Breast epithelium (tissue), 3 donors: ENCODE measurements around the gene RELN.

Experiments
- CTCF ChIP-seq, 3 donors: fragments of 450-650 bp; IDR thresholded peaks; one replicate each; pipeline ENCODE4 v1.5.1; 2016 to 2017; ENCODE audit warnings: antibody characterized with exemption in 3 of 3, mild to moderate bottlenecking in 3 of 3, moderate library complexity in 3 of 3
- POLR2A ChIP-seq: fragments of 450-650 bp; IDR thresholded peaks from one replicate; pipeline ENCODE4 v1.6.1; 2016; ENCODE audit warnings: antibody characterized with exemption, mild to moderate bottlenecking, moderate library complexity
- POLR2AphosphoS5 ChIP-seq, 3 donors: sonication (generic); formaldehyde crosslinking; IDR thresholded peaks; one replicate each; pipeline ENCODE4 v1.6.1; 2017; ENCODE audit warnings: antibody characterized with exemption in 3 of 3

- TF ChIP-seq CTCF (IDR thresholded peaks at IDR 0.05) (no peak), POLR2A (no peak), POLR2AphosphoS5 (IDR thresholded peaks at IDR 0.05) (no peak)
Observed at GRCh38 chr7:103752995-103753394, 236.5 kb downstream of the RELN start.
